GM20431 (cell line): Measurements from ENCODE around the gene MFAP3L.
"Not testable (repeated sequence)": the region's sequence is repeated elsewhere in the genome, so short reads cannot be mapped to it uniquely, and the experiment has no call there.

Experiments
- in situ Hi-C: fragments of 300-500 bp; cut with MseI, MboI; formaldehyde crosslinking; loops from one replicate; pipeline ENCODE4 v1.15.0; 2020; ENCODE audit warnings: low sequenced_read_pairs; ENCODE audit not compliant: unreplicated experiment

MFAP3L gene

GRCh38 chr4:169956091-169956843, 69.9 kb downstream of the MFAP3L start:
- in situ Hi-C loops: no loop called here

GRCh38 chr4:169955521-169955920, 70.7 kb downstream of the MFAP3L start:
- in situ Hi-C loops: no loop called here

DNA sequence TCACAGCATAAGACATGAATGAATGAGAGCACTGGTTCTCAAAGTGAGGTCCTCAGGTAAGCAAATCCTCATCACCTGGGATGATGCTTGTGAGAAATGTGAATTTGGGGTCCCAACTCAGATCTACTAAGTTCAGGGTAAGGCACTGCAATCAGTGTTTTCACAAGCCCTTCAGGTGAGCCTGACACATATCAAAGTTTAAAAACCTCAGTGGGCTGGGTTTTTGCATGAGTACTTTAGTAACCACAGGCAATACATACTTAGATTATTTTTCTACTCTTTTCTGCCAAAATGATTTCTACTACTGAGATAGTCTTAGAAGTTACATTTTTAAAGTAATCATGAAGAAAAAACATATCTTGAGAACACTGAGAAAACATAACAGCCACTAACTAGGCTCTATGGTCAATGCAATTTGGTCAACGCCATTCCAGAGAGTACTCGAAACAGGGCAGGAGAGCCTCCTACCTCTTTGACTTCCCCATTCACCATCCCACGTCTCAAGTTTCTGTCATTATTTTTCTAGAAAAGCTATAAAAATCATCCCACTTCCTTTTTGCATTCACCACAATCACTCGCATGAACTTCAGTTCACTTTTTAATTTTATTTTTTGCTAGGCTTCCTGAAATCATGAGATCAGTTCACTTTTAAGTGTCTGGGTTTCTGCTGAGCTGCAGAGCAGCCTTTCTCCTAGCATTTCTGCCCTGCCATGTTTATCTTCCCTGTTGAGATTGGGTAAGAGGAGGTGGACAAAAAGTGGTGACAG, 73.8 kb downstream of the MFAP3L start:
- in situ Hi-C loops: no loop called here

DNA sequence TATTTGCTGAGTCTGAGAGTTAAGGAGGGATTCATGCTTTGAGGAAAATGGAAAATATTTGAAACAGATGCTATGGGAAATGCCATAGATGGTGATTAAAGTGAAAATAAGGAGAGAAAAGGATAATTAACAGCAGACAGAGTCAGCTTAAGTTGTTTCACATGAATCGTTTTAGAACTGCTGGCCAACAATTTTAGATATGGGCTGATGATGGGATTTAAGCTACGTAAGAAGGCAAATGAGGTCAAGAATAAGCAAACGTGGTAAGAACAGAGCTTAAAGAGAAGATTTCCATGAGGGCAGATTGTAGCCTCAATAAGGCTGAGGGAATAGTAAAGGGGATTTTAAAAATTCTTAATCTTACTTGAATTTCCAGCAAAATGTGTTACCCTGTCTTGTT, 77.9 kb downstream of the MFAP3L start:
- in situ Hi-C loops: no loop called here

DNA sequence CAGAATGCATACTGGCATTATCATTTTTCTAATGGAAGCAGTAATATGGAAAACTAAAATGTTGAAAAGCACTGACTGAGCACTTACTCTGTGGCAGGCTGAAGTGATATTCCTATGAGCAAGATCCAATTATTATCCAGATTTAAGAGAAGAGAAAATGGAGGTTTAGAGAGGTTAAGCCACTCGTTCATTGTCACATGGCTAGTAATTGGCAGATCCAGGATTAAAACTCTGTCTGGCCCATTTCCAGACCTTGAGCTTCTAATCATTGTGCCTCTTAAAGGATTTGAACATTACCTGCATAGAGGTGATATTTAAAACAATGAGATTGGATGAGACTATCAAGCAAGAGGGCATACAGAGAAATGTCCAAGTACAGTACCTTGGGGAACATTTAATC, 80.6 kb downstream of the MFAP3L start:
- in situ Hi-C loops: no loop called here

DNA sequence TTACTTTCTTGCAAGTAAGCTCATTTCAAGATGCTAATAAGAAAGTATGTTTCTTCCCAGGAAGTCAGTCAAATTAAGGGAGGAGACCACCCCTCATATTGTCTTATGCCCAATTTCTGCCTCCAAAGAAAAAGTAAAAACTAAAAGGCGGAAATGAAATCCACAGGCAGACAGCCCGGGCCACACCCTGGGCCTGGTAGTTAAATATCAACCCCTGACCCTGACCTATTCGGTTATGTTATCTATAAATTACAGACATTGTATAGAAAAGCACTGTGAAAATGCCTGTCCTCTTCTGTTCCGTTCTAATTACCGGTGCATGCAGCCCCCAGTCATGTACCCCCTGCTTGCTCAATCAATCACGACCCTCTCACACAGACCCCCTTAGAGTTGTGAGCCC, 82.6 kb downstream of the MFAP3L start:
- in situ Hi-C loops: not testable (repeated sequence)

DNA sequence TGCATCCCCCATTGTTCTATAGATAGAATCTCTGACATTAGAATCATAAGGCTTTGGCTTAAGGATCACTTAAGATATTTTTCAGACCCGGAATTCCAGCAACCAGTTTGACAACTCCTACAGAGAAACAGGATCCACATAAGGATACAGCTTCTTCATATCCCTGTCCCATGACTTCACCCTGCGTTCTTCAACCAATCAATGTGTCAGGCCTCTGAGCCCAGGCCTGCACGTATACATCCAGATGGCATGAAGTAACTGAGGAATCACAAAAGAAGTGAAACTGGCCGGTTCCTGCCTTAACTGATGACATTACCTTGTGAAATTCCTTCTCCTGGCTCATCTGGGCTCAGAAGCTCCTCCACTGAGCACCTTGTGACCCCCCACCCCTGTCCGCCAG, 85.1 kb downstream of the MFAP3L start:
- in situ Hi-C loops: no loop called here

- in situ Hi-C loops: no loop called here
Measured at GRCh38 chr4:169940460-169940859, 85.7 kb downstream of the MFAP3L start.
